CD4-positive, alpha-beta T cell (primary cell): ENCODE results near the gene ZNF519. TPM values are rescaled to one million over a fixed set of nuclear protein-coding genes. Genes with fewer than 3 reads are reported as not detected.

Experiments
- ATAC-seq: fragments of 200-7000 bp; cut with Tn5 transposase; one replicate; pipeline ENCODE4 v1.10.0; 2022; ENCODE audit warnings: mild to moderate bottlenecking; ENCODE audit not compliant: poor library complexity
- CTCF ChIA-PET: fragments of 350-600 bp; sonication (Branson Sonifier 250); formaldehyde crosslinking; loops from one replicate; lab custom pipeline; 2021; ENCODE audit warnings: antibody characterized with exemption, inconsistent platforms; lab: Charles Lee
- POLR2A ChIA-PET: fragments of 350-600 bp; sonication (Branson Sonifier 250); formaldehyde crosslinking; loops from one replicate; lab custom pipeline; 2021; ENCODE audit warnings: antibody characterized with exemption, inconsistent platforms; lab: Charles Lee
- DNase-seq, 14 experiments: peaks; one replicate each; pipeline ENCODE4 v3.0.0-alpha.2; 2013 to 2020; ENCODE audit warnings: mixed read lengths in 2 of 14
- H3K27ac ChIP-seq, 2 donors: one replicate each; pipeline versions ENCODE4 v1.5.1 to v1.7.0; 2013; ENCODE audit warnings: low read length in 2 of 2, low read depth in 1 of 2, mild to moderate bottlenecking in 1 of 2
- H3K27me3 ChIP-seq, 2 experiments: 1 replicate in 1 of 2; 2 replicates in 1 of 2; pipeline versions ENCODE4 v1.6.1 to v1.7.0; 2013; ENCODE audit warnings: low read length in 2 of 2, control low read depth in 1 of 2, mild to moderate bottlenecking in 1 of 2, moderate library complexity in 1 of 2; ENCODE audit not compliant: insufficient read depth in 2 of 2, control insufficient read depth in 1 of 2
- H3K36me3 ChIP-seq: one replicate; pipeline ENCODE4 v1.6.1; 2013; ENCODE audit warnings: low read length, control low read depth; ENCODE audit not compliant: insufficient read depth
- H3K4me1 ChIP-seq: one replicate; pipeline ENCODE4 v1.6.1; 2013; ENCODE audit warnings: low read length, control low read depth; ENCODE audit not compliant: insufficient read depth
- H3K4me3 ChIP-seq: one replicate; pipeline ENCODE4 v1.5.1; 2013; ENCODE audit warnings: mild to moderate bottlenecking, low read length, moderate library complexity
- H3K9me3 ChIP-seq, 2 experiments: 1 replicate in 1 of 2; 2 replicates in 1 of 2; pipeline versions ENCODE4 v1.6.1 to v1.7.0; 2013; ENCODE audit warnings: low read length in 2 of 2, mild to moderate bottlenecking in 2 of 2, control low read depth in 1 of 2, moderate library complexity in 1 of 2; ENCODE audit not compliant: control insufficient read depth in 1 of 2, insufficient read depth in 1 of 2
- H3K27ac Mint-ChIP-seq: one replicate; pipeline ENCODE4 v1.8.0; 2020; ENCODE audit warnings: mixed read lengths
- H3K27me3 Mint-ChIP-seq: one replicate; pipeline ENCODE4 v1.8.0; 2021; ENCODE audit warnings: mixed read lengths
- H3K36me3 Mint-ChIP-seq: one replicate; pipeline ENCODE4 v1.8.0; 2021; ENCODE audit warnings: low read depth, mixed read lengths
- H3K4me1 Mint-ChIP-seq: one replicate; pipeline ENCODE4 v1.8.0; 2021; ENCODE audit warnings: low read depth, mixed read lengths
- H3K4me3 Mint-ChIP-seq: one replicate; pipeline ENCODE4 v1.8.0; 2020; ENCODE audit warnings: mild to moderate bottlenecking, mixed read lengths
- H3K9me3 Mint-ChIP-seq: one replicate; pipeline ENCODE4 v1.8.0; 2020; ENCODE audit warnings: mixed read lengths
- intact Hi-C, 2 experiments: fragments of 100-400 bp; cut with DNase I in 1 of 2; cut with micrococcal nuclease in 1 of 2; formaldehyde crosslinking; loops; one replicate each; pipeline versions ENCODE4 v1.15.1 to v1.9.0; 2023 to 2025; cut with DNase I, micrococcal nuclease
- total RNA-seq, 174 experiments: library from RNA in 2 of 174; stranded (reverse) in 2 of 174; gene quantifications; one replicate each; pipeline ENCODE4 v1.2.3 and lab custom pipeline; 2021 to 2026
- TF ChIP-seq, protein P1 (sequence below): fragments of 200-600 bp; IDR thresholded peaks from one replicate; pipeline ENCODE4 v1.8.0; 2022; ENCODE audit warnings: antibody characterized with exemption, mild to moderate bottlenecking

The ZNF519 gene
- total RNA-seq, 2 experiments from 2014 or later = 8.3 to 10.4 TPM

DNA sequence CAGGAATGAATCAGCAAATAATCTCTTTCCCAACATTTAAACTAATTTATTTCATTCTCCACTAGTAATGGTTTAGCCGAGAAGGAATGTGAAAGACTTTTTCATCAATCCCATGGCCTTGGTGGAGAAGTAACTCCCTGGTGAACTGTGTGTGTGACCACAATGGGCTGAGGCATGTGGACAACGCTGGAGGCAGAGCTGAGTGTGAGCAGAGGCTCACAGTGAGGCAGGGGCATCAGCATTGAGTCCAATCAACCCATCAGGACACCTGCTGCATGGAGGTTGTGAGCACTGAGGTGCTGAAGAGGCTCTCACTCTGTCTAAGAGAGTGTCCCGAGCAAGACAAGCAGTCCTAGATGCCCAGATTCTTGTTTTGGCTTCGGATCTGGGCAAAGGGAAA is 78.6 kb downstream of the ZNF519 start:
- no peaks in the 10 kb centered on the region for H3K27me3 Mint-ChIP-seq
- peaks cover 4 to 7% of the 10 kb centered on the region in 2 experiments for H3K9me3 ChIP-seq
- intact Hi-C loops = no loop called here
- peaks cover 23% of the 10 kb centered on the region for H3K36me3 Mint-ChIP-seq
- no peak overlapping the region for H3K4me3 ChIP-seq
- H3K4me1 Mint-ChIP-seq = no peaks in the 10 kb centered on the region
- ChIA-PET CTCF (no interaction called here), POLR2A (no interaction called here)
- H3K27me3 ChIP-seq = no peaks in the 10 kb centered on the region
- no peak for DNase-seq
- H3K27ac ChIP-seq = no peak overlapping the region
- ATAC-seq = no peak
- no peaks in the 10 kb centered on the region for H3K4me1 ChIP-seq
- H3K27ac Mint-ChIP-seq = no peak overlapping the region
- H3K4me3 Mint-ChIP-seq = no peak overlapping the region
- peaks cover 15% of the 10 kb centered on the region for H3K9me3 Mint-ChIP-seq
- no peaks in the 10 kb centered on the region for H3K36me3 ChIP-seq
- TF ChIP-seq, protein P1, sequence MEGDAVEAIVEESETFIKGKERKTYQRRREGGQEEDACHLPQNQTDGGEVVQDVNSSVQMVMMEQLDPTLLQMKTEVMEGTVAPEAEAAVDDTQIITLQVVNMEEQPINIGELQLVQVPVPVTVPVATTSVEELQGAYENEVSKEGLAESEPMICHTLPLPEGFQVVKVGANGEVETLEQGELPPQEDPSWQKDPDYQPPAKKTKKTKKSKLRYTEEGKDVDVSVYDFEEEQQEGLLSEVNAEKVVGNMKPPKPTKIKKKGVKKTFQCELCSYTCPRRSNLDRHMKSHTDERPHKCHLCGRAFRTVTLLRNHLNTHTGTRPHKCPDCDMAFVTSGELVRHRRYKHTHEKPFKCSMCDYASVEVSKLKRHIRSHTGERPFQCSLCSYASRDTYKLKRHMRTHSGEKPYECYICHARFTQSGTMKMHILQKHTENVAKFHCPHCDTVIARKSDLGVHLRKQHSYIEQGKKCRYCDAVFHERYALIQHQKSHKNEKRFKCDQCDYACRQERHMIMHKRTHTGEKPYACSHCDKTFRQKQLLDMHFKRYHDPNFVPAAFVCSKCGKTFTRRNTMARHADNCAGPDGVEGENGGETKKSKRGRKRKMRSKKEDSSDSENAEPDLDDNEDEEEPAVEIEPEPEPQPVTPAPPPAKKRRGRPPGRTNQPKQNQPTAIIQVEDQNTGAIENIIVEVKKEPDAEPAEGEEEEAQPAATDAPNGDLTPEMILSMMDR = no peak

Other genes starting within 250 kb of the ZNF519 start
- not detected for gene MC2R, start 216.9 kb downstream of the ZNF519 start, total RNA-seq